NCI-H524 (cell line): ENCODE measurements around the gene CWF19L1.
"Not testable (repeated sequence)": the region's sequence is repeated elsewhere in the genome, so short reads cannot be mapped to it uniquely, and the experiment has no call there.

Experiments
- DNase-seq, 2 experiments: peaks; one replicate each; lab custom pipeline; 2025; lab: John Stamatoyannopoulos, UW

The CWF19L1 gene

DNA sequence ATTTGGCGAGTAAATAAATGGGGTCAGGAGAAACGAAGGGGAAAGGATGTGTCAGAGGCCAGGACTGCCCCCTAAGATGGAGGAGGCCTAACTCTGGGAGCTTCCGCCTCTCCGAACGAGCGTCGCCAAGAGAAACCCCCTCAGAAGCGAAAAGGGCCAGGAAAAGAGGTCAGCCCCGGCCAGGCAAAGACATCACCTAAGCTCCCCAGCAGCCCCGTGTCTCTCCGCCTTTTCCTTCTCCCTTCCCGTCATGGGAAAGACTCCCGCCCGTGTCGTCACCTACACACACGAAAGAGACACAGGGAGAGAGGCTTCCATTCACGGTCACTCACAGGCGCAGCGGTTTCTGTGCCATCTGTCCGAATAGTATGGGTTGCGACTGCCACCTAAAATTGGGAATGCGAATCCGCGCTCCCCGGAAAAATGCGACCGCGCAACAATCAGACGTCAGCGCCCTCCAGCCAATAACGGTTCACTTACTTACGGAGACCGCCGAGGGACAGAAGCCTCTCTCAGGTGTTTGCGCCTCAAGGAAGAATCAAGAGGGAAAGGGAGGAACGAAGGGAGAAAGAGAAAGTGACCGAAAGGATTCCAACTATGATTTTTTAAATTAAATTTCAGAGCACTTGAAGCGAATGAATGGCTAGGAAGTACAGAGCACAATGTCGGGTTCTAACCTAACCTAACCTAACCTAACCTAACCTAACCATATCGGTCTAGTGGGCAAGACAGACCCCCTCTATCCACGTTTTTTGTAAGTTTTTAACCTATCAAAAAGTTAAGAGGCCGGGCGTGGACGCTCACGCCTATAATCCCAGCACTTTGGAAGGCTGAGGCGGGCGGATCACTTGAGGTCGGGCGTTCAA, at the start of gene CWF19L1:
Gene CWF19L1, minus strand, starts transcription at position 400 of the 866 bp plus-strand sequence. Its CDS starts 45 bp downstream, at position 355.
- DNase-seq, result peak; percentile 61 to 63

GRCh38 chr10:100315615-100316014, 48.2 kb upstream of the CWF19L1 start:
- no peak for DNase-seq

GRCh38 chr10:100311298-100311697, 43.9 kb upstream of the CWF19L1 start:
- DNase-seq, result no peak

GRCh38 chr10:100307684-100308083, 40.2 kb upstream of the CWF19L1 start:
- no peak for DNase-seq

DNA sequence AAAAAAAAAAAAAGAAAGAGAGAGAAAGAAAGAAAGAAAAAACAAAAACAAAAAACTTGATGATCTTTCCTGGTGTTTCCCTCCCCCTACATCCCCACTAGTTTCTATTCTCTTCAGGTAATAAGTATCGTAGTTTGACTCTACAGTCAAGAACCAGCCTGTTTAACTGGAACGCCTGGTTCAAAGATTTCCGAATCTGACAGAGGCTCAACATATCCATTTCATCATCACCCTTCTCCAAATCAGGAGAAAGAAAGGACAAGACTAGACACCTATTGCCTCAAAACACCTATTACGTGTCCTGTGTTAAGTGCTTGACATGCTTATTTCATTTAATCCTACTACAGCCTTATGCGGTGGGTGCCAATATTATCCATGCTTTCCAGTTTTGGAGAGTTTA, 39.4 kb upstream of the CWF19L1 start:
- no peak for DNase-seq

- DNase-seq, result no peak
These were observed 37.0 kb upstream of the CWF19L1 start for GRCh38 chr10:100304414-100304813.

- peak in 1 of 2 experiments; percentile 10 for DNase-seq
These were observed 36.4 kb upstream of the CWF19L1 start for GRCh38 chr10:100303724-100304319.

DNA sequence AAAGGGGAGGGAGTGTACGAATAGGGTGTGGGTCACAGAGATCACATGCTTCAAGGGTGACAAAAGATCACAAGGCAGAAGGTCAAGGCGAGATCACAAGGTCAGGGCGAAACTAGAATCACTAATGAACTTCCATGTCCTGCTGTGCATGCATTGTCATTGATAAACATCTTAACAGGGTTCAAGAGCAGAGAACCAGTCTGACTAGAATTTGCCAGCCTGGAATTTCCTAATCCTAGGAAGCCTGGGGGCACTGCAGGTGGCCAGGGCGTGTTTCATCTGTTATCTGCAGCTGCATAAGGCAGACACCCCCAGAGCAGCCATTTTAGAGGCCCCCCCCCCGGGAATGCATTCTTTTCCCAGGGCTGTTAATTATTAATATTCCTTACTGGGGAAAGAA, 33.7 kb upstream of the CWF19L1 start:
- DNase-seq, result not testable (repeated sequence)

- no peak for DNase-seq
These were observed 29.8 kb upstream of the CWF19L1 start for GRCh38 chr10:100297242-100297641.

- no peak for DNase-seq
These were observed 25.6 kb upstream of the CWF19L1 start for GRCh38 chr10:100293066-100293465.

DNA sequence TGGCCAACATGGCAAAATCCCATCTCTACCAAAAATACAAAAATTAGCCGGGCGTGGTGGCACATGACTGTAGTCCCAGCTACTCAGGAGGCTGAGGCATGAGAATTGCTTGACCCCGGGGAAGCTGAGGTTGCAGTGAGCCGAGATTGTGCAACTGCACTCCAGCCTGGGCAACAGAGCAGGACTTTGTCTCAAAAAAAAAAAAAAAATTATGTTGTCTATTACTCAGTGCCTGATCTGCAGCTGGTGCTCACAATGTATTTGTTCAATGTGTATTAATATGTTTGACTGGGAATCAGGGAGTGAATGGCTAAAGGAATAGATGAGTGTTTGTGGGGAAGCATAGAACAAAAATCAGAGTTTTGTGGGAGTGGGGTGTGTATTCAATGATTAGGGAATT, 24.9 kb upstream of the CWF19L1 start:
- DNase-seq, result not testable (repeated sequence)

- DNase-seq, result no peak
These were observed 23.9 kb upstream of the CWF19L1 start for GRCh38 chr10:100291356-100291755.

DNA sequence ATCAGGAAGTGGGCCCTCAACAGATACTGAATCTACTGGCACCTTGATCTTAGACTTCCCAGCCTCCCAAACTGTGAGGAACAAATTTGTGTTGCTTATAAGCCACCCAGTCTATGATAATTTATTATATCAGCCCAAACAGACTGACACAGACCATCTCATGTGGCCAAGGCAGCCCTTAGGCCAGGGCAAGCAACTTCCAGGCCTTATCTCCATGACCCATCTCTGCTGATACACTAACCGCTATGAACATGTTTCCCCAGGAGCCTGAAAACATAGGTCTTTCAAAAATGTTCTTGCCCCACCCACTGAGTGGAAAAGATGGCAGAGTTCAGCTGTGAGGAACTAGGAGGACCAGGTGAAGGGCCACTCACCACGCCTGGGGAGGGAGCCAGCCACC, 22.2 kb upstream of the CWF19L1 start:
- no peak for DNase-seq

- DNase-seq, result no peak
These were observed 20.8 kb upstream of the CWF19L1 start for GRCh38 chr10:100288196-100288595.

DNA sequence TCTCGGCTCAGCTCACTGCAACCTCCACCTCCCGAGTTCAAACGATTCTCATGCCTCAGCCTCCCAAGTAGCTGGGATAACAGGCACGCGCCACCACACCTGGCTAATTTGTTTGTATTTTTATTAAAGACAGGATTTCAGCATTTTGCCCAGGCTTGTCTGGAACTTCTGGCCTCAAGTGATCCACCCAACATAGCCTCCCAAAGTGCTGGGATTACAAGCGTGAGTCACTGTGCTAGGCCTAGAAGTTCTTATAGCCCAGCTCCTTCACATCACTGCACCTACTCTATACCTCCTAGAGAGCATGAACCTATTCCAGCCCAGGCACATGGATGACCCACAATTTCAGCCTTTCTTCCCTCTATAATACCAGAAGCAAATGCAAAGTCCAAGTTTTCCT, 20.3 kb upstream of the CWF19L1 start:
- no peak for DNase-seq

DNA sequence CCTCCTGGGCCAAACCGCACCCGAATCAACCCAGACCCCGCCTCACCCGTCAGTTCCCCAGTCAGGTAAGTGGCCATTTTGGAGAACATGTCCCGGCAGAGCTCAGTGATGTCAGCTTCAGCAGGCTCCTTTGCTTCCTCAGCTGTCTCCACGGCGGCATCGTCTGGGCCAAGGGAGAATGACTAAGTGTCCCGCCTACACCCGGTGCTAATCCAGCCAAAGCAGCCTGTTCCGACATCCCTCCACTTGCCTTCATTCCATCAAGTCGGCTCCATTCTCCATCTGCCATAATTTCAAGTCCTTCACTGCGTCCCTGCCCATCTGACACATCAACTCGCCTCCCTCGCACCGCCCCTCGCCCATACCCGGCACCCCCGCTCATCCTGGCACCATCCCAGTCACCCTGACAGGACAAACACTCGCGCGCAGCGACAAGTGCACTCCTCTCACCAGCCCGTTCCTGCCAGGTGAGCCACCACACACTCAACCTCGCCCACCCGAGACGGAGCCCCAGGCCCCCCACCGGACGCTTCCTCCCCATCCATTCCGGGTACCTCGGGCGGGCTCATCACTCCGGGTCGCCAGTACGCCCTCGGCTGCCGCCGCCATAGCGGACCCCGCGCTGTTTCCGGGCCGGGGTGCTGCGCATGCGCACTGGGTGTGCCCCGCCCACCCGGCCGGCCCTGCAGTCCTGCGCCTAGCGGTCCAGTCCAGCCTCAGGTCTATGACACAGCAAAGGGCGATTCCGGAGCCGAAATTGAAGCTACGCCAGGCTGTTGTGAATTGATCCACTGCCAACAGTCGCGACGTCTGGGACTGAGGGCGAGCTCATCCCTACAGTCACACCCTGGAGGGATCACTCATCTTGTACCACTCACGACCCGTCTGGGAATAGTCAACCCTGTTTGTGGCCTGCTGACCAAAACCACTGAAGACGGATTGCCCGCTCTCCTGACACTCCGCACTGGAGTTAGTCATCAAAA, 18.9 kb upstream of the CWF19L1 start, which contains the start of gene BLOC1S2:
Gene BLOC1S2, minus strand, starts transcription at position 630 of the 983 bp plus-strand sequence. Its CDS starts 21 bp downstream, at position 609.
- DNase-seq, result peak; percentile 39 to 65

GRCh38 chr10:100285326-100285725, 17.9 kb upstream of the CWF19L1 start:
- DNase-seq, result not testable (repeated sequence)

GRCh38 chr10:100282907-100283306, 15.5 kb upstream of the CWF19L1 start:
- DNase-seq, result no peak

- DNase-seq, result not testable (repeated sequence)
These were observed 9.5 kb upstream of the CWF19L1 start for GRCh38 chr10:100276971-100277370.

DNA sequence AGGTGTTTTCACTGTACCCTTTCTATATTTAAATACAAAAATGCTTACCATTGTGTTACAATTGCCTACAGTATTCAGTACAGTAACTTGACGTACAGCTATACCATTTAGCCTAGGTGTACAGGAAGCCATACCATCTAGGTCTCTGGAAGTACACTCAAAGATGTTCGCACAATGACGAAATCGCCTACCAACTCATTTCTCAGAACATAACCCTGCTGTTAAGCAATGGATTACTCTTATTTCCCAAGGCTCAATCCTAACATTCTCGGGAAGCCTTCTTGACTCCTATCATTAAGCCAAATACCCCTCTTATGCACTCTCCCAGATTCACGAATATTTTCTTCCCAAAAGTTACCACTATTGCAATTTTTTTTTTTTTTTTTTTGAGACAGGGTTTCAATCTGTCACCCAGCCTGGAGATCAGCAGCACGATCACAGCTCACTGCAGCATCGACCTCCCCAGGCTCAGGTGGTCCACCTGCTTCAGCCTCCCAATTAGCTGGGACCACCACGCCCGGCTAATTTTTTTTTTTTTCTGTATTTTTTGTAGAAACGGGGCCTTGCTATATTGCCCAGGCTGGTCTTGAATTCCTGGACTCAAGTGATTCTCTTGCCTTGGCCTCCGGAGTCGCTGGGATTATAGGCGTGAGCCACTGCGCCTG, 1.5 kb downstream of the CWF19L1 start:
- no peak for DNase-seq

GRCh38 chr10:100254191-100254590, 13.2 kb downstream of the CWF19L1 start:
- no peak for DNase-seq
